ENCODE measurements around the gene NRXN2. TPM values are rescaled to one million over a fixed set of nuclear protein-coding genes. Genes with fewer than 3 reads are reported as not detected.

Gene NRXN2
- total RNA-seq, 8 experiments from 2014 or later: 0.51 to 120 (median 71.9) TPM

DNA sequence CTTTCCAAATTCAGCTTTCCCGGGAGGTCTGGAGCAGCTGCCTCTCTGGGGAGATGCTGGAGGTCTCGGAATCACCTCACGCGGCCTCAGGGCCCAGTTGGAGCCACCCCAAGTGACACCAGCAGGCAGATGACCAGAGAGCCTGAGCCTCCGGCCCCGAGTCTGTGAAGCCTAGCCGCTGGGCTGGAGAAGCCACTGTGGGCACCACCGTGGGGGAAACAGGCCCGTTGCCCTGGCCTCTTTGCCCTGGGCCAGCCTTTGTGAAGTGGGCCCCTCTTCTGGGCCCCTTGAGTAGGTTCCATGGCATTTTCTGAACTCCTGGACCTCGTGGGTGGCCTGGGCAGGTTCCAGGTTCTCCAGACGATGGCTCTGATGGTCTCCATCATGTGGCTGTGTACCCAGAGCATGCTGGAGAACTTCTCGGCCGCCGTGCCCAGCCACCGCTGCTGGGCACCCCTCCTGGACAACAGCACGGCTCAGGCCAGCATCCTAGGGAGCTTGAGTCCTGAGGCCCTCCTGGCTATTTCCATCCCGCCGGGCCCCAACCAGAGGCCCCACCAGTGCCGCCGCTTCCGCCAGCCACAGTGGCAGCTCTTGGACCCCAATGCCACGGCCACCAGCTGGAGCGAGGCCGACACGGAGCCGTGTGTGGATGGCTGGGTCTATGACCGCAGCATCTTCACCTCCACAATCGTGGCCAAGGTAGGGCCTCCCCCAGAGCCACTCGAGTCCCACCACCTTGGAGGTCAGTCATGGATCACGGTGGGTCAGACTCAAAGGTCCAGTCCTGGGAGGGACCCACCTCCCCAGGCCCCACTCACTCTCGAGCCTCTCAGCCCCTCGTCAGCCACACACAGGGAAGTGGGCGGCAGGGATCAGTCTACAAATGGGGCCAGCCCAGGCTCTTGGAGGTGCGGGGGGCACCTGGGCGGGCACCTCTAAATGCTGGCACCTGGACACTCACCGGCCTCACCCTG, 131.5 kb downstream of the NRXN2 start:
- Histone ChIP-seq H3K4me3 (no peak overlapping the region), H3K27ac (no peak overlapping the region), H3K4me1 (replicated peaks in 1 of 2) (no peaks in the 10 kb centered on the region)
- in situ Hi-C loops (cut with MboI; ENCODE audit: low pct_unique_long_range_greater_than_20kb in 2 of 9, low sequenced_read_pairs in 9 of 9, unreplicated experiment in 9 of 9): no loop called here
- WGBS, 10 experiments: 30 to 86% (median 76%) methylated on average over 4 to 9 of the region's 36 CpGs; no CpG with 5 or more reads in 6 of the 10 experiments
- no peak for ATAC-seq (replicated peaks in 6 of 8)

DNA sequence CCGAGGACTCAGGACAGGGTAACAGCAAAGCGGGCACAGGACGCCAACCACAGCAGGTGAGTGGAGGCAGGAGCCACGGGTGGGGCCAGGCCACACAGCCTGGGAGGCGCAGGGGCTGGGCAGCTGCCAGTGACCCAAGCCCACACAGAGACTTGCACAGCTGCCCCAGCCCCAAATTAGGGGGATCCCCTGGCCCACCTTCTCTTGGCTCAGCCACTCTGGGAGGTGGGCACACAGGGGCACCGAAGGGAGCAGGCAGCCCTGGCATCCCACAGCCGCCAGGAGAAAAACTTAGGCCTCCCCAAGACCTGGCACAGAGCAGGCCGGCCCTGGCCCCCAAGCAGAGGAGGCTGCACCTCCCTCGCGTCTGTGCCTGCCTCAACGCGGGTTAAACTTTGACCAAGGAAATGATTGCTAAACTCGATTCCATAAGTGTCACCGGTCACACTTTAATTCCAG, 132.2 kb downstream of the NRXN2 start, which contains the start of gene SLC22A12:
SLC22A12 (plus strand) TSS at position 458 of the 459 bp plus-strand sequence. CDS start 337 bp downstream, outside the sequence.
- no peaks in the 10 kb centered on the region for H3K4me1 ChIP-seq (replicated peaks in 1 of 2)
- WGBS, 10 experiments: 20 to 100% (median 58%) methylated on average over 1 to 9 of the region's 14 CpGs; no CpG with 5 or more reads in 2 of the 10 experiments
- no peak within 1 kb of the TSS for H3K4me3 ChIP-seq
- ATAC-seq (replicated peaks in 6 of 8): no peak
- H3K27ac ChIP-seq: no peak within 1 kb of the TSS
- in situ Hi-C loops (cut with MboI; ENCODE audit: low pct_unique_long_range_greater_than_20kb in 2 of 9, low sequenced_read_pairs in 9 of 9, unreplicated experiment in 9 of 9): no loop called here

DNA sequence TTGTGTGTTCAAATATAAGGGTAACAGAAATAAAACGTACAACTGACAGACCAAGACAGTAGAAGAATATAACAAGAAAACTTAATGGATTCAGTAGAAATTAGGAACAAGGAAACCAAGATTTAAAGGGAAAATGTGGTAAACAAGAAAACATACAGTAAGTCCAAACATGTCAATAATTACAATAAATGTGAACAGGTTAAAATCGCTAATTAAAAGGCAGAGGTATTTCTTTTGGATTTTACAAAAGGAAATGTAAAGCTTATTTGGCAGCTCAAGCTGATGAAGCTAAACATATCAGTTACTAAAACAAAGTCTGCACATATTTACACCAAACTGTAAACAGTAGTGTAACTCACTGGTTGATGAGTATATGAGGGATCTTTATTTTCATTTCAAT, 134.3 kb downstream of the NRXN2 start:
- no peaks in the 10 kb centered on the region for H3K4me1 ChIP-seq (replicated peaks in 1 of 2)
- no peak for ATAC-seq (replicated peaks in 6 of 8)
- no peak overlapping the region for H3K27ac ChIP-seq
- H3K4me3 ChIP-seq: no peak overlapping the region
- WGBS, 10 experiments: 28 to 100% (median 80%) methylated on average over 1 to 2 of the region's 2 CpGs
- in situ Hi-C loops (cut with MboI; ENCODE audit: low pct_unique_long_range_greater_than_20kb in 2 of 9, low sequenced_read_pairs in 9 of 9, unreplicated experiment in 9 of 9): no loop called here

DNA sequence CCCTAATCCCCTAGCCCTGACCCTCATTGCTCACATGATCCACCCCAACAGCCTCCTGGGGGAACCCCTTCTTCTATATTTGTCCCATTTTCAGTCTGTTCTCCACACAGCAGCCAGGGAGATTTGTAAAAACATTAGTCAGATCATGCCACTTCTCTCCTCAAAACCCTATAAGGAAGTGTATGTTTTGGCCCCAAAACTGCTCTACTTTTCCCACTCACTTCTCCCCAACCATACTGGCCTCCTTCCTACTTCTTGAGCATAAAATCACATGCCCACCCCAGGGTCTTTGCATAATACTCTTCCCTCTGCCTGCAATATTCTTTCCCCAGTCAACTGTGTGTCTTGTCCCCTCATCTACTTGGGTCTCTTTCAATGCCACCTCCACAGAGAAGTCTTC, 136.6 kb downstream of the NRXN2 start:
- Histone ChIP-seq H3K27ac (no peak overlapping the region), H3K4me3 (no peak overlapping the region), H3K4me1 (replicated peaks in 1 of 2) (no peaks in the 10 kb centered on the region)
- in situ Hi-C loops (cut with MboI; ENCODE audit: low pct_unique_long_range_greater_than_20kb in 2 of 9, low sequenced_read_pairs in 9 of 9, unreplicated experiment in 9 of 9): no loop called here
- ATAC-seq (replicated peaks in 6 of 8): no peak

DNA sequence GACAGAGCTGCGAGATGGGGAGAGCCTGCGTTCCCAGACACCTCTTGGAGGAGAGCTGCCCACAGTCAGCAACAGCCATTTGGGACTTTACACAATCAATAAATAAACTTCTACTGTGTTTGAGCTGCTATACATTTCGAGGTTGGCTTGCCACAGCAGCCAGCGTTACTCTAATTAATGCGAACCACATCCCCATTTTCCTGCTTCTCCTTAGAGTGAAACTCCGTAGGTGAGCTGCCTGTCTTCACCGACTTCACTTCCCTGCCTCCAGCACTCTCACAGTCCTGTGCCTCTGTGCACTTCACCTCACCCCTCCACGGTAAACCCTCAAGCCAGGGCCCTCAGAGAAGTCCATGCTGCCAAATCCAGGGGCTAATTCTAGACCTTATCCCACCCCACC, 137.8 kb downstream of the NRXN2 start:
- no peak for ATAC-seq (replicated peaks in 6 of 8)
- Histone ChIP-seq H3K4me3 (no peak overlapping the region), H3K27ac (no peak overlapping the region), H3K4me1 (replicated peaks in 1 of 2) (no peaks in the 10 kb centered on the region)
- in situ Hi-C loops (cut with MboI; ENCODE audit: low pct_unique_long_range_greater_than_20kb in 2 of 9, low sequenced_read_pairs in 9 of 9, unreplicated experiment in 9 of 9): no loop called here
- WGBS, 10 experiments: 14 to 100% (median 64%) methylated on average over 1 to 6 of the region's 8 CpGs; no CpG with 5 or more reads in 2 of the 10 experiments

DNA sequence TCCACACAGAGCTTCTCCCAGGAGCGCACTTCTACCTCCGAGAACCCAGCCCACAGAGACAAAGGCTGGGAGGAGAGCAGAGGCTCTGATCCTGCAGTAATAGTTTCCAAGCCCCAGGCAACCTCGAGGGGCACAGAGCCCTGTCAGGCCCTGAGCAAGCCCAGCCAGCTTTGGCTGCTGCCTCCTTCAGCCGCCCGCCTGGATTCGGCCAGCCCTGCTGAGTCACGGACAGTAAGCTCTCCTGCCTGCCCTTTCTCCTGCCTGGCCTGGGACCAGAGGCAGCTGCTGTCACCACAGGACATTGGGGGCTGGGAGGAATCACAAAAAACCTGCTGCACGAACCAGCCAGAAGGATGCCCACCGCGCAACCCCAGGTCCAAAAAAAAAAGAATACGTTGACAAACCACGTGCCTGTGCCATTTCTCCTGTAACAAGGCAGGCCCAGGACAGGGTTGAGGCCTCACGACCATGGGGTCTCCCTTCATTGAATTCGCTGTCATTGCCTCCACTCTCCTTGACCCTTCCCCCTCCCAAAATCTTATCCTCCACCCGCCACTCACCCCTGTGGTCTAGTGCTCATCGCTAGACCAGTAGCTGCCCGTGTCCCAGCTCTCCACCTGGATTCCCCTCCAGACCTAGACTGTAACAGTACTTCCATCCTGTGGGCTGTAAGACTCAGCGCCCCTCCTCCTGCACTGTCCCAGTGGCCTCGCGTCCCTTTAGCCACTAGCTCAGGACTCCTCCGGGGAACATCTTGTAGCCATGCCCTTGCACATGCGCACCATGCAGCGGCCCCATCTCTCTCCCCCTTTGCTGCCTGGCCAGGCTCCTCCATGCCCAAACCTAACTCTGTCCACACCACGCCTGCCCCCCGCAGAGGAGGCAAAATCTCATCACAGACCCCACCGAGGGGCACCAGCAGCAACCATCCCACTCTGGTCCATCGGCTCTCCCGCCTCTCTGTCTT, 139.4 kb downstream of the NRXN2 start:
- Histone ChIP-seq H3K27ac (no peak overlapping the region), H3K4me1 (replicated peaks in 1 of 2) (no peaks in the 10 kb centered on the region), H3K4me3 (no peak overlapping the region)
- WGBS, 10 experiments: 50 to 88% (median 76%) methylated on average over 4 to 18 of the region's 28 CpGs; no CpG with 5 or more reads in 3 of the 10 experiments
- in situ Hi-C loops (cut with MboI; ENCODE audit: low pct_unique_long_range_greater_than_20kb in 2 of 9, low sequenced_read_pairs in 9 of 9, unreplicated experiment in 9 of 9): no loop called here
- peak in 4 of 8 experiments; percentile 30 to 88 (median 60) for ATAC-seq (replicated peaks in 6 of 8)

DNA sequence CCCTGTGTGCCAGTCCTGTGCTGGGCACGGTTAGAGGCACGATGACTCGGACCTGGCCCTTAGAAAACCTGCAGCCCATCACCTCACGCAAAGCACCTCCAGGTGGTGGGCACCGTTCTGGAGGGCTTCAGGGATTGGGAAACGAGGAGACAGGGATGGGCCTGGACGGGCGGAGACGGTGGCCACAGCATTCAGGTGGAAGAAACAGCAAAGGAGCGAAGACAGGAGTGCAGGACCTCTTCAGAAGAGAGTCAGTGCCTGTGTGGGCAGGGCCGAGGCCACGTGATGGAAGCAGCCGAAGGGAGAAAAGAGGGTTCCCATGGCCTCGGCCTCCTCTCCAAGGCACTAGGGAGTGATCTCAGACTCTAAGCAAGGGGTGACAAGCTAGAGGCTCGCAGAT, 140.1 kb downstream of the NRXN2 start:
- ATAC-seq (replicated peaks in 6 of 8): no peak
- Histone ChIP-seq H3K4me3 (no peak overlapping the region), H3K27ac (no peak overlapping the region), H3K4me1 (replicated peaks in 1 of 2) (no peaks in the 10 kb centered on the region)
- in situ Hi-C loops (cut with MboI; ENCODE audit: low pct_unique_long_range_greater_than_20kb in 2 of 9, low sequenced_read_pairs in 9 of 9, unreplicated experiment in 9 of 9): no loop called here
- 7 to 85% (median 60%) methylated on average over 2 to 12 of the region's 15 CpGs; no CpG with 5 or more reads in 3 of the 10 experiments for WGBS, 10 experiments

DNA sequence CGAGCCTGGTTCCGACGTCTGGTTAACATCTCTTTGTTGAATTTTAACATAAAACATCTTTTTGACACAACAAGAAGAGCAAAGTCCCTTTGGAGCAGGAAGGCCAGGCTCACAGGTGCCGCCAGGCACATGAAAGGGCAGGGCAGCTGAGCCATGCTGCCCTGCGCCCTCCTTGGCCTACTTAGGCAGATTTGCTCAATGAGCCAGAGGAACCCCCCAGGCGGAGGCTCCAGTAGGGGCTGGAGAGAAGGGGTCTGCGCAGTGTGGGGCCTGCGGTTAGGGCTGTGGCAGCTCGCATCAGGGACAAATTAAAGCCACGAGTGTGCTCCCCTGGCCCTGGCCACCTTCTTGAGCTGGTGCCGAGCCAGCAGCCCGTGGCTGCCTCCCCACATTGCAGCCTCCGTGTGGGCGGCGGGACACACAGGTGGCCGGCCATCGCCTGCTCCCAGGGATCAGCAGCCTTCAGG, 141.9 kb downstream of the NRXN2 start:
- no peak for ATAC-seq (replicated peaks in 6 of 8)
- Histone ChIP-seq H3K4me3 (no peak overlapping the region), H3K4me1 (replicated peaks in 1 of 2) (no peaks in the 10 kb centered on the region), H3K27ac (no peak overlapping the region)
- 25 to 93% (median 72%) methylated on average over 2 to 5 of the region's 17 CpGs; no CpG with 5 or more reads in 4 of the 10 experiments for WGBS, 10 experiments
- in situ Hi-C loops (cut with MboI; ENCODE audit: low pct_unique_long_range_greater_than_20kb in 2 of 9, low sequenced_read_pairs in 9 of 9, unreplicated experiment in 9 of 9): no loop called here

DNA sequence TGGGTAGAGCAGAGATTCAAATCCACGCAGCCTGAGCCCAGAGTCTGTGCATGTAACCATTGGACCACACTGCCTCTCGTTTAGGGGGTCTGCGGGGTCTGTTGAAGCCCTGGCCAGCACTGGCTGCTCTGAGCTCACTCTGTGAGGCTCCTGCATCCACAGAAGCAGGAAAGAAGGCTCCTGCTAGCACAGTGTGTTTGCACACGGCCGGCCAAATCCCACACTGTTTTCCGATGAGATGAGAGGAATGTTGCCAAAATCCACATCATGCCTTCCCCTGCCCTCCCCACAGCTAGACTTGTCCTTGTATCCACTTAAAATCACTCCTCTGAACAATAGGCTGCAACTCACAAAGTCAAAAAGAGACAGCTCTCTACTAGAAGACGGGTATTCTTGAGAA, 142.6 kb downstream of the NRXN2 start:
- in situ Hi-C loops (cut with MboI; ENCODE audit: low pct_unique_long_range_greater_than_20kb in 2 of 9, low sequenced_read_pairs in 9 of 9, unreplicated experiment in 9 of 9): no loop called here
- no peaks in the 10 kb centered on the region for H3K4me1 ChIP-seq (replicated peaks in 1 of 2)
- H3K27ac ChIP-seq: no peak overlapping the region
- 0 to 90% (median 79%) methylated on average over 1 to 5 of the region's 7 CpGs; no CpG with 5 or more reads in 3 of the 10 experiments for WGBS, 10 experiments
- no peak for ATAC-seq (replicated peaks in 6 of 8)
- no peak overlapping the region for H3K4me3 ChIP-seq

DNA sequence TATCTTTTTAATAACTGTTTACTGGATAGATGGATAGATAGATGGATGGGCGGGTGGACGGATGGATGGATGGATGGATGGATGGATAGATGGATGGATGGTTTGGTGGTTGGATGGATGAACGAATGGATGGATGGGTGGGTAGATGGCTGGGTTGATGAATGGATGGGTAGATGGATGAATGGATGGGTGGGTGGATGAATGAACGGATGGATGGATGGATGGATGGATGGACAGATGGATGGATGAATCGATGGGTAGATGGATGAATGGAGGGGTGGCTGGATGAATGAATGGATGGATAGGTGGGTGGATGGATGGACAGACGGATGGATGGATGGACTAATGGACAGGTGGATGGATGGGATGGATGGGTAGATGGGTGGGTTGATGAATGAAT, 145.8 kb downstream of the NRXN2 start:
- no peak overlapping the region for H3K27ac ChIP-seq
- H3K4me3 ChIP-seq: no peak overlapping the region
- H3K4me1 ChIP-seq (replicated peaks in 1 of 2): no peaks in the 10 kb centered on the region
- in situ Hi-C loops (cut with MboI; ENCODE audit: low pct_unique_long_range_greater_than_20kb in 2 of 9, low sequenced_read_pairs in 9 of 9, unreplicated experiment in 9 of 9): no loop called here
- 17 to 91% (median 77%) methylated on average over 1 to 6 of the region's 6 CpGs; no CpG with 5 or more reads in 1 of the 10 experiments for whole genome bisulfite sequencing, 10 experiments
- ATAC-seq (replicated peaks in 6 of 8): no peak

DNA sequence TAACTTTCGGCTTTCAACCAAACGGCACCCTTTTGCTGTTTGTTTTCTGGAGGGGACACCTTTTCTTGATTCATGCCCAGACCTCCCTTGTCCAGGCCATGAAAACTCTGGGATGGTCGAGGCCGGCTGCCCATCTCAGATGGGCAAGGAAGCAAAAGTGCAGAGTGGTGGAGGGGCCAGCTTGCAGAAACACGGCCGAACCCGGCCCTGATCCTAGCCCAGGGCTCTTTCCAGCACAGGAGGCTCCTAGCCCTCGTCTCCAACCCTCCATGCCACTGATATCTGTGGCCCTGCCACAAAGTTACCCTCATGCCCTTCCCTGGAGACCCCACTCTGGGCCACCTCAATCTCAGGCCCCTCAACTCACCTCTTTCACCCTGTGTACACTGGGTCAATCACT, 150.9 kb downstream of the NRXN2 start:
- in situ Hi-C loops (cut with MboI; ENCODE audit: low pct_unique_long_range_greater_than_20kb in 2 of 9, low sequenced_read_pairs in 9 of 9, unreplicated experiment in 9 of 9): no loop called here
- H3K27ac ChIP-seq: no peak overlapping the region
- H3K4me3 ChIP-seq: no peak overlapping the region
- peaks cover 15 to 18% of the 10 kb centered on the region in 2 donors for H3K4me1 ChIP-seq (replicated peaks in 1 of 2)
- WGBS, 10 experiments: 40 to 94% (median 83%) methylated on average over 2 to 5 of the region's 8 CpGs; no CpG with 5 or more reads in 6 of the 10 experiments
- no peak for ATAC-seq (replicated peaks in 6 of 8)

DNA sequence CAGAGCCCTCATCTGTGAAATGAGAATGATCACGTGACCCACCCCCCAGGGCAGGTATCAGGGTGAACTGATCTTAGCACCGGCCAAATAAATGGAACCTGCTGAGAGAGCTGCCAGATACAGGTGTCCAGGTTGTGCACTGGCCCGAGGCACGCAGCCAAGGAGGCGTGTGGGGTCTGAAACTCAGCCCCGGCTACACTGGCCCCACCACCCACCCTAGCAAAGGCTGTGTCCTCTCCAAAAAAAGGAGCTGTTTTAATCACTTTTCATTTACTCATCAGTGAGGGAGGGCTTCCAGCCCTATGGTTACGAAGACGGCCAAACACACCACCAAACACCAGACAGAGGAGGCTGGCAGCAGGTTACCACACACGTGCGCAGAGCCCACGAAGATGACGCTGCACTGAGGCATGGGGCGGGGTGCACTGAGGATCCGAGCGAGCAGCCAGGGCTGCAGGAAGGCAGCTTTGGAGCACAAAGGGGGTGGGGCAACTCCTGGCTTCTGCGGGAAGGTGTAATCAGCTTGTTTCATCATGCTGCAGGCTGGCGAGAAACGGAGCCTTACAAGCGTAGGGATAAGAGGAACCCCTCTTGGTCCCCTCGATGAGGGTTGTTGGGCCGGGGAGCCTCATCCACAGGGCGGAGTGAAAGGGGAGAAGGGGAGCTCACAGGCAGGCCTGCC, 151.4 kb downstream of the NRXN2 start:
- in situ Hi-C loops (cut with MboI; ENCODE audit: low pct_unique_long_range_greater_than_20kb in 2 of 9, low sequenced_read_pairs in 9 of 9, unreplicated experiment in 9 of 9): no loop called here
- peak in 7 of 8 experiments; percentile 47 to 66 (median 58) for ATAC-seq (replicated peaks in 6 of 8)
- Histone ChIP-seq H3K27ac (no peak overlapping the region), H3K4me3 (no peak overlapping the region), H3K4me1 (replicated peaks in 1 of 2) (peaks cover 21 to 24% of the 10 kb centered on the region in 2 donors)
- 0 to 100% (median 80%) methylated on average over 1 to 9 of the region's 22 CpGs; no CpG with 5 or more reads in 3 of the 10 experiments for WGBS, 10 experiments
